Hepatocyte (in vitro differentiated cells): Measurements from ENCODE around the gene BIK. TPM values are rescaled to one million over a fixed set of nuclear protein-coding genes. Genes with fewer than 3 reads are reported as not detected.

ENCODE experiments used
- DNase-seq: peaks from one replicate; pipeline ENCODE4 v3.0.0-alpha.2; 2016; ENCODE audit warnings: low spot score
- H2AFZ ChIP-seq: fragments of 200-600 bp; sonication (generic); 2 replicates; pipeline ENCODE4 v1.6.0; 2016; ENCODE audit warnings: antibody characterized with exemption, mild to moderate bottlenecking
- H3K27ac ChIP-seq: fragments of 200-600 bp; sonication (generic); 2 replicates; pipeline ENCODE4 v1.5.1; 2016; ENCODE audit warnings: mild to moderate bottlenecking
- H3K27me3 ChIP-seq: fragments of 200-600 bp; sonication (generic); 2 replicates; pipeline ENCODE4 v1.6.1; 2016
- H3K36me3 ChIP-seq: fragments of 200-600 bp; sonication (generic); replicated peaks from 2 replicates; pipeline ENCODE4 v1.5.1; 2016; ENCODE audit warnings: low read depth; ENCODE audit not compliant: insufficient read depth
- H3K4me1 ChIP-seq: fragments of 200-600 bp; sonication (generic); 2 replicates; pipeline ENCODE4 v1.5.1; 2016; ENCODE audit warnings: mild to moderate bottlenecking, moderate library complexity; ENCODE audit not compliant: insufficient read depth
- H3K4me2 ChIP-seq: fragments of 200-600 bp; sonication (generic); 2 replicates; pipeline ENCODE4 v1.6.0; 2016
- H3K4me3 ChIP-seq: fragments of 200-600 bp; sonication (generic); 2 replicates; pipeline ENCODE4 v1.5.1; 2016; ENCODE audit warnings: mild to moderate bottlenecking
- H3K79me2 ChIP-seq: fragments of 200-600 bp; sonication (generic); 2 replicates; pipeline ENCODE4 v1.6.0; 2017; ENCODE audit warnings: mild to moderate bottlenecking
- H3K9me2 ChIP-seq: fragments of 200-600 bp; sonication (generic); replicated peaks from 2 replicates; pipeline ENCODE4 v1.6.0; 2017; ENCODE audit warnings: mild to moderate bottlenecking; ENCODE audit not compliant: insufficient read depth
- H3K9me3 ChIP-seq: fragments of 200-600 bp; sonication (generic); 2 replicates; pipeline ENCODE4 v1.5.1; 2016; ENCODE audit warnings: low read depth, mild to moderate bottlenecking
- H4K20me1 ChIP-seq: fragments of 200-600 bp; sonication (generic); 2 replicates; pipeline ENCODE4 v1.6.0; 2016; ENCODE audit warnings: mild to moderate bottlenecking; ENCODE audit not compliant: insufficient read depth, poor library complexity, severe bottlenecking
- EZH2 ChIP-seq: fragments of 200-600 bp; sonication (generic); IDR thresholded peaks from 2 replicates; pipeline ENCODE4 v1.6.1; 2016; ENCODE audit warnings: antibody characterized with exemption, mild to moderate bottlenecking, borderline replicate concordance
- EZH2phosphoT487 ChIP-seq: fragments of 200-600 bp; sonication (generic); IDR thresholded peaks from one replicate; pipeline ENCODE4 v1.6.1; 2018; ENCODE audit warnings: antibody characterized with exemption, mild to moderate bottlenecking, low read depth, moderate library complexity; ENCODE audit not compliant: unreplicated experiment, severe bottlenecking
- WGBS: methylation state at CpG from one replicate; pipeline ENCODE4 v1.1.6; 2016; ENCODE audit warnings: low lambda C conversion rate; ENCODE audit errors: missing lambda C conversion rate; 5-methylcytosine and 5-hydroxymethylcytosine counted together
- polyA plus RNA-seq: library from polyadenylated mRNA; unstranded; fragments of >200 nt; fragmentation: Nextera tagmentation; extraction: Ambion mirVana; gene quantifications from 2 replicates; pipeline ENCODE4 v1.2.1, GENCODE V29; 2016
- total RNA-seq: library from RNA; depleted of rRNA; stranded (reverse); fragments of >200 nt; gene quantifications from 2 replicates; pipeline ENCODE4 v1.2.3, GENCODE V29; 2014
- TF ChIP-seq, protein P1 (sequence below): fragments of 200-600 bp; sonication (generic); IDR thresholded peaks from 2 replicates; pipeline ENCODE4 v1.5.1; 2016; ENCODE audit warnings: antibody characterized with exemption, mild to moderate bottlenecking; ENCODE audit not compliant: poor library complexity

BIK gene
- total and polyA plus RNA-seq, 2 experiments from 2014 or later = 10.6 to 15.5 TPM

DNA sequence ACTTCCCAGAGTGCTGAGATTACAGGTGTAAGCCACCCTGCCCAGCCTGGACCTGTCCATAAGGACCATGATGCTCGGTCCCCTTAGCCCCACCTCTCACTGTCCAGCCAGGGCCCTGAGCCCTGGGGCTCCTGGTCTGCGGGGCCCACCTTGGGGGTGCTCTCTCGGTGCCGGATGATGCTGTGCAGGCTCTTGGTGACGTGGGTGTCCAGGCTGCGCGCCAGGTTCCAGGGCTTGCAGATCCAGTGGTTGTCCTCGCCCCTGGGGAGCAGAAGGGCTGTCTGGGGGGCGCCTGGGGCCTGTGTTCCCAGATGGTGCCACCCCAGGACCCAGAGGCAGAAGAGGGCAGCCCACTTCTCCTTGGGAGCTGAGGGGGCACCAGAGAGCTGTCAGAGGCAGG lies 63.0 kb downstream of the BIK start:
- DNase-seq = no peak
- H3K27me3 ChIP-seq = no peaks in the 10 kb centered on the region
- H3K9me2 ChIP-seq = no peaks in the 10 kb centered on the region
- no peak overlapping the region for H3K4me3 ChIP-seq
- no peaks in the 10 kb centered on the region for H3K36me3 ChIP-seq
- H3K79me2 ChIP-seq = no peaks in the 10 kb centered on the region
- H3K27ac ChIP-seq = no peak overlapping the region
- no peaks in the 10 kb centered on the region for H4K20me1 ChIP-seq
- TF ChIP-seq EZH2phosphoT487 (no peak), EZH2 (no peak)
- TF ChIP-seq, protein P1, sequence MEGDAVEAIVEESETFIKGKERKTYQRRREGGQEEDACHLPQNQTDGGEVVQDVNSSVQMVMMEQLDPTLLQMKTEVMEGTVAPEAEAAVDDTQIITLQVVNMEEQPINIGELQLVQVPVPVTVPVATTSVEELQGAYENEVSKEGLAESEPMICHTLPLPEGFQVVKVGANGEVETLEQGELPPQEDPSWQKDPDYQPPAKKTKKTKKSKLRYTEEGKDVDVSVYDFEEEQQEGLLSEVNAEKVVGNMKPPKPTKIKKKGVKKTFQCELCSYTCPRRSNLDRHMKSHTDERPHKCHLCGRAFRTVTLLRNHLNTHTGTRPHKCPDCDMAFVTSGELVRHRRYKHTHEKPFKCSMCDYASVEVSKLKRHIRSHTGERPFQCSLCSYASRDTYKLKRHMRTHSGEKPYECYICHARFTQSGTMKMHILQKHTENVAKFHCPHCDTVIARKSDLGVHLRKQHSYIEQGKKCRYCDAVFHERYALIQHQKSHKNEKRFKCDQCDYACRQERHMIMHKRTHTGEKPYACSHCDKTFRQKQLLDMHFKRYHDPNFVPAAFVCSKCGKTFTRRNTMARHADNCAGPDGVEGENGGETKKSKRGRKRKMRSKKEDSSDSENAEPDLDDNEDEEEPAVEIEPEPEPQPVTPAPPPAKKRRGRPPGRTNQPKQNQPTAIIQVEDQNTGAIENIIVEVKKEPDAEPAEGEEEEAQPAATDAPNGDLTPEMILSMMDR = no peak
- no peak overlapping the region for H3K4me2 ChIP-seq
- no peaks in the 10 kb centered on the region for H3K9me3 ChIP-seq
- 95% methylated on average over 9 of the region's 9 CpGs for WGBS
- H2AFZ ChIP-seq = no peak overlapping the region
- H3K4me1 ChIP-seq = no peaks in the 10 kb centered on the region

DNA sequence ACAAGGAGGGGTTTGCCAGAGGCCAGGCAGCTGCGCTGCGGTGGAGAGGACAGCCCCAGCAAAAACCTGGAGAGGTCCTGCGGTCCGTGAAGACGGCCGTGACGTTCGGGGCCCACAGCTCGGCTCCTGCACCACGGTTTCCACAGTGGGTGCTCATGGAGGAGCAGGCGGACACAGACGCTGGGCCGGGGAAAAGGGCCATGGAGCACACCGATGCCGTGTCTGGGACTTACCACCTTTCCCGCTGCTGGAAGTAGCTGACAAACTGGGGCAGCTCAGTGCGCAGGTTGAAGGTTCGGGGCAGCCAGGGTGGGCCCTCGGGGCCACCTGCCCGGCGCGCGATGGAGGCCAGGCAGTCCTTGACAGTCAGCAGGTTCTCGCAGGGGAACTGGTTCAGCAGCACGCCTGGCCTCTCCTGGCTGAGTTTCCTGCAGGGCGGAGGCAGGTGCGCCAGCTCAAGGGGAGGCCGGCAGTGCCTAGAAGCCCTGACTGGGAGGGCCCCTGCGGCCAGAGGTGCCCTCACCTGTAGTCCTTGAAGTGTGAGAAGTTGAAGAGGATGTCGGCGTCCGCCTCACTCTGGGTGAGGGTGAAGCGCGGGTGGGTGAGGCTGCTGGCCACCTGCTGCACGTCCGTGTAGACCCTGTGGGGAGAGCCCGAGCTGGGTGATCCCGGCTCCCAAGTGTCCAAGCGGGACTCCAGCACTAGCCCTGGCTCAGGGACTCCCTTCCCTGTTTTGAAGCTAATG lies 63.6 kb downstream of the BIK start:
- no peak overlapping the region for H3K4me3 ChIP-seq
- H2AFZ ChIP-seq = no peak overlapping the region
- 91% methylated on average over 39 of the region's 39 CpGs for WGBS
- no peaks in the 10 kb centered on the region for H3K36me3 ChIP-seq
- DNase-seq = no peak
- H3K4me2 ChIP-seq = no peak overlapping the region
- H3K4me1 ChIP-seq = no peaks in the 10 kb centered on the region
- H4K20me1 ChIP-seq = no peaks in the 10 kb centered on the region
- no peaks in the 10 kb centered on the region for H3K79me2 ChIP-seq
- H3K27ac ChIP-seq = no peak overlapping the region
- no peaks in the 10 kb centered on the region for H3K9me2 ChIP-seq
- TF ChIP-seq, protein P1 = no peak
- no peak for TF ChIP-seq EZH2phosphoT487
- no peak for TF ChIP-seq EZH2
- H3K9me3 ChIP-seq = no peaks in the 10 kb centered on the region
- H3K27me3 ChIP-seq = no peaks in the 10 kb centered on the region

DNA sequence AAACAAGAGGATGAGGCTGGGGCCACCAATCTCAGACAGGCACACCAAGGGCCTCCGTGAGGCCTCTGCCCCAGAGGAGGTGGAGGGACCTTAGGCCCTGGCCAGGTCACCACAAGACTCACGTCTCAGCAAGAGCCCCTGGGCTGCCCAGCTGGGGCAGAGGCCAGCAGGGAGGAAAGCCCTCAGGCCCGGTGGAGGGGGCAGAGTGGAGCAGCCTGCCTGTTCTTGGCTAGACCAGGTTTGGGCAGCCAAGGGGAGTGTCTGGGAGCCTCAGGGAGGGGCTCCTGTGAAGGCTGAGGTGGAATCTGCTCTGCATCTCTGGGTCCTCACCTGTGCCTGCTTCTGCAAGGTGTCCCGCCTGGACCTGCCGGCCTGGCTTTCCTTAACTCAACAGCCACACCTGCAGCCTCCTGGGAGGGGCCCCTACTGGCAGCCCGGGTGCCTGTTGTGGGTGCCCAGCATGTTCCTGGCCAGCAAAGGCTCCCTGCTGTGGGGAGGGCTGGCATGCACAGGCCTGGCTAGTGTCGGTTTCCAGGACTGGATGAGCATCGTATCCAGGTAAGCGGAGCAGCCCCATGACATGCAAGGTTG lies 64.5 kb downstream of the BIK start:
- TF ChIP-seq, protein P1 = no peak
- TF ChIP-seq EZH2phosphoT487 (no peak), EZH2 (no peak)
- Histone ChIP-seq H4K20me1 (no peaks in the 10 kb centered on the region), H3K79me2 (no peaks in the 10 kb centered on the region), H3K9me2 (no peaks in the 10 kb centered on the region), H3K36me3 (no peaks in the 10 kb centered on the region), H3K4me1 (no peaks in the 10 kb centered on the region), H3K9me3 (no peaks in the 10 kb centered on the region), H2AFZ (no peak overlapping the region), H3K27me3 (no peaks in the 10 kb centered on the region), H3K4me2 (no peak overlapping the region), H3K4me3 (no peak overlapping the region), H3K27ac (no peak overlapping the region)
- 89% methylated on average over 9 of the region's 9 CpGs for whole genome bisulfite sequencing
- DNase-seq = no peak
